ENCODE data around the gene DLEC1. TPM values are rescaled to one million over a fixed set of nuclear protein-coding genes. Genes with fewer than 3 reads are reported as not detected.

Gene DLEC1
- total and polyA plus RNA-seq, 2 donors (not counting 1 experiment from before 2014, with no cell fraction given), result 0.52 to 2.1 TPM

DNA sequence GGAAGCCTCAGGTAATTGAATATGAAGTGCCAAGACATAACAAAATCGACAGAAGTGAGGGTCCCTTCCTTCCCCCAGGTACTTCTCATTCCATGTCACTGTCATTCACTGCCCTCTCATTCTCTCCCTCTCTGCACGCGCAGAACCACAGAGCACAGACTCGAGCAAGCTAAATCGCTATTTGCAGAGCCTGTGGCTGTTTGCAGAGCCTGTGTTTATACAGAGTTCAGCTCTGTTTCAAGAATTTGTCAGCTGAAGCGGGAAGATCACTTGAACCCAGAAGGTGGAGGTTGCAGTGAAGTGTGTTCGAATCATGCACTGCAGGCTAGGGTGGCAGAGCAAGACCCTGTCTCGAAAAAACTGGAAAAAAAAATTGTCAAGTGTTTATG lies 45.9 kb upstream of the DLEC1 start:
- Histone ChIP-seq H3K27ac (ENCODE audit: low read length in 2 of 2) (no peak overlapping the region), H3K27me3 (replicated peaks in 1 of 4; ENCODE audit: control extremely low read depth in 1 of 4, control insufficient read depth in 3 of 4, insufficient read depth in 4 of 4, low read length in 3 of 4) (no peaks in the 10 kb centered on the region), H3K79me2 (ENCODE audit: control insufficient read depth, insufficient read depth, low read length) (peaks cover 12% of the 10 kb centered on the region), H3K9ac (ENCODE audit: low read length) (no peak overlapping the region), H3K9me3 (ENCODE audit: control extremely low read depth in 1 of 3, control insufficient read depth in 2 of 3, insufficient read depth in 1 of 3, low read length in 2 of 3) (peaks cover 0 to 5% (median 0%) of the 10 kb centered on the region in 3 donors), H4K20me1 (ENCODE audit: control insufficient read depth, insufficient read depth, low read length, poor library complexity, severe bottlenecking) (no peaks in the 10 kb centered on the region), H3K4me1 (ENCODE audit: control insufficient read depth in 2 of 2, insufficient read depth in 2 of 2, low read length in 2 of 2) (peaks cover 21 to 31% of the 10 kb centered on the region in 2 donors), H3K4me2 (replicated peaks; ENCODE audit: low read depth, low read length, poor library complexity, severe bottlenecking) (no peak overlapping the region), H2AFZ (ENCODE audit: insufficient read depth, low read depth, low read length, poor library complexity, severe bottlenecking) (peak overlapping the region; percentile 90), H3K4me3 (ENCODE audit: control extremely low read depth in 1 of 5, extremely low read depth in 1 of 5, insufficient read depth in 1 of 5, low read depth in 2 of 5, low read length in 4 of 5) (no peak overlapping the region), H3K36me3 (replicated peaks in 1 of 2; ENCODE audit: control extremely low read depth in 1 of 2, control insufficient read depth in 1 of 2, extremely low read depth in 1 of 2, insufficient read depth in 2 of 2, low read length in 1 of 2) (peaks cover 0 to 10% of the 10 kb centered on the region in 2 experiments)
- Mint-ChIP-seq H3K27ac (peak overlapping the region; percentile 32), H3K9me3 (ENCODE audit: insufficient read depth) (no peaks in the 10 kb centered on the region), H3K4me1 (peaks cover 36% of the 10 kb centered on the region), H3K27me3 (no peaks in the 10 kb centered on the region), H3K4me3 (peak overlapping the region; percentile 99)
- 94% methylated on average over 6 of the region's 8 CpGs for WGBS (ENCODE audit: insufficient coverage)
- intact Hi-C loops (cut with micrococcal nuclease), result loop anchor here (2.0 kb wide), 1 partner anchor 504 kb away; the partner anchor contains the start of gene EXOG
- ATAC-seq (ENCODE audit: low read depth) (no peak), DNase-seq (peak; percentile 14)
- ChIA-PET CTCF (interaction anchor here (0.9 kb wide), 1 partner anchor 8 kb away, joined by 4 read pairs; no protein-coding TSS in a partner anchor), POLR2A (no interaction called here)
- TF ChIP-seq, protein P1, sequence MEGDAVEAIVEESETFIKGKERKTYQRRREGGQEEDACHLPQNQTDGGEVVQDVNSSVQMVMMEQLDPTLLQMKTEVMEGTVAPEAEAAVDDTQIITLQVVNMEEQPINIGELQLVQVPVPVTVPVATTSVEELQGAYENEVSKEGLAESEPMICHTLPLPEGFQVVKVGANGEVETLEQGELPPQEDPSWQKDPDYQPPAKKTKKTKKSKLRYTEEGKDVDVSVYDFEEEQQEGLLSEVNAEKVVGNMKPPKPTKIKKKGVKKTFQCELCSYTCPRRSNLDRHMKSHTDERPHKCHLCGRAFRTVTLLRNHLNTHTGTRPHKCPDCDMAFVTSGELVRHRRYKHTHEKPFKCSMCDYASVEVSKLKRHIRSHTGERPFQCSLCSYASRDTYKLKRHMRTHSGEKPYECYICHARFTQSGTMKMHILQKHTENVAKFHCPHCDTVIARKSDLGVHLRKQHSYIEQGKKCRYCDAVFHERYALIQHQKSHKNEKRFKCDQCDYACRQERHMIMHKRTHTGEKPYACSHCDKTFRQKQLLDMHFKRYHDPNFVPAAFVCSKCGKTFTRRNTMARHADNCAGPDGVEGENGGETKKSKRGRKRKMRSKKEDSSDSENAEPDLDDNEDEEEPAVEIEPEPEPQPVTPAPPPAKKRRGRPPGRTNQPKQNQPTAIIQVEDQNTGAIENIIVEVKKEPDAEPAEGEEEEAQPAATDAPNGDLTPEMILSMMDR (IDR thresholded peaks at IDR 0.05), result no peak
- no peak for TF ChIP-seq EZH2 (IDR thresholded peaks at IDR 0.05; ENCODE audit: borderline replicate concordance, insufficient read depth, low read depth, low read length, poor library complexity, severe bottlenecking)

DNA sequence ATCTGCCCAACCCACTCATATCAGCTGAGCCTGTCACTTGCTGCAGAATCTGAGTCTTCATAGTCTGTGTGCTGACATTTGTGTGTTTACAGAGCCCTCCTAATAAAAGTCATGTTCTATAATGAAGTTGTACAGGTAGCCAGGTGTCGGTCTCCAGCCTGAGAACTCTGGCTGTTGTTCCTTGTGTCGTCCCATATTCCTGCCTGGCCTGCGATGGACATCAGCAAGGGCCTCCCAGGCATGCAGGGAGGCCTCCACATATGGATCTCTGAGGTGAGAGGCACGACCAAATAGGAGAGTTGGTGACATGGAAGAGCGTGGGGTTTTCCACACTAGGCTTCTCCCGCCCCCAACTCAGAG lies 45.6 kb upstream of the DLEC1 start:
- peak overlapping the region; percentile 90 for H2AFZ ChIP-seq (ENCODE audit: insufficient read depth, low read depth, low read length, poor library complexity, severe bottlenecking)
- TF ChIP-seq, protein P1 (IDR thresholded peaks at IDR 0.05), result no peak
- no peak for TF ChIP-seq EZH2 (IDR thresholded peaks at IDR 0.05; ENCODE audit: borderline replicate concordance, insufficient read depth, low read depth, low read length, poor library complexity, severe bottlenecking)
- Mint-ChIP-seq H3K27ac (peak overlapping the region; percentile 96), H3K4me1 (peaks cover 40% of the 10 kb centered on the region), H3K27me3 (no peaks in the 10 kb centered on the region), H3K9me3 (ENCODE audit: insufficient read depth) (no peaks in the 10 kb centered on the region), H3K4me3 (peak overlapping the region; percentile 99)
- CTCF ChIA-PET, result interaction anchor here (0.9 kb wide), 1 partner anchor 8 kb away, joined by 4 read pairs; no protein-coding TSS in a partner anchor
- H3K4me2 ChIP-seq (replicated peaks; ENCODE audit: low read depth, low read length, poor library complexity, severe bottlenecking), result peak overlapping the region; percentile 73
- ATAC-seq (ENCODE audit: low read depth) (no peak), DNase-seq (no peak)
- peak overlapping the region; percentile 67 to 70 for H3K27ac ChIP-seq (ENCODE audit: low read length in 2 of 2)
- H3K4me1 ChIP-seq (ENCODE audit: control insufficient read depth in 2 of 2, insufficient read depth in 2 of 2, low read length in 2 of 2), result peaks cover 25 to 35% of the 10 kb centered on the region in 2 donors
- 84% methylated on average over 3 of the region's 6 CpGs for WGBS (ENCODE audit: insufficient coverage)
- H4K20me1 ChIP-seq (ENCODE audit: control insufficient read depth, insufficient read depth, low read length, poor library complexity, severe bottlenecking), result no peaks in the 10 kb centered on the region
- peak overlapping the region in 4 of 5 experiments; percentile 64 to 87 (median 78) for H3K4me3 ChIP-seq (ENCODE audit: control extremely low read depth in 1 of 5, extremely low read depth in 1 of 5, insufficient read depth in 1 of 5, low read depth in 2 of 5, low read length in 4 of 5)
- H3K79me2 ChIP-seq (ENCODE audit: control insufficient read depth, insufficient read depth, low read length), result peaks cover 12% of the 10 kb centered on the region
- no peaks in the 10 kb centered on the region for H3K27me3 ChIP-seq (replicated peaks in 1 of 4; ENCODE audit: control extremely low read depth in 1 of 4, control insufficient read depth in 3 of 4, insufficient read depth in 4 of 4, low read length in 3 of 4)
- intact Hi-C loops (cut with micrococcal nuclease), result loop anchor here (2.0 kb wide), 1 partner anchor 503 kb away; the partner anchor contains the start of gene EXOG
- peak overlapping the region; percentile 69 for H3K9ac ChIP-seq (ENCODE audit: low read length)
- peaks cover 0 to 13% of the 10 kb centered on the region in 2 experiments for H3K36me3 ChIP-seq (replicated peaks in 1 of 2; ENCODE audit: control extremely low read depth in 1 of 2, control insufficient read depth in 1 of 2, extremely low read depth in 1 of 2, insufficient read depth in 2 of 2, low read length in 1 of 2)
- POLR2A ChIA-PET, result no interaction called here
- peaks cover 0 to 9% (median 0%) of the 10 kb centered on the region in 3 donors for H3K9me3 ChIP-seq (ENCODE audit: control extremely low read depth in 1 of 3, control insufficient read depth in 2 of 3, insufficient read depth in 1 of 3, low read length in 2 of 3)

All from B cell (primary cell).